ENCODE results near the gene SGTB. TPM values are rescaled to one million over a fixed set of nuclear protein-coding genes. Genes with fewer than 3 reads are reported as not detected.

Gene SGTB, protein sequence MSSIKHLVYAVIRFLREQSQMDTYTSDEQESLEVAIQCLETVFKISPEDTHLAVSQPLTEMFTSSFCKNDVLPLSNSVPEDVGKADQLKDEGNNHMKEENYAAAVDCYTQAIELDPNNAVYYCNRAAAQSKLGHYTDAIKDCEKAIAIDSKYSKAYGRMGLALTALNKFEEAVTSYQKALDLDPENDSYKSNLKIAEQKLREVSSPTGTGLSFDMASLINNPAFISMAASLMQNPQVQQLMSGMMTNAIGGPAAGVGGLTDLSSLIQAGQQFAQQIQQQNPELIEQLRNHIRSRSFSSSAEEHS
- total RNA-seq = 8.7 and 24.7 TPM in 2 replicates
- polyA plus RNA-seq (2012) = 7.0 TPM

GRCh38 chr5:65721720-65722574, at the start of gene SGTB, which contains the start of gene NLN:
TSS of gene SGTB (minus strand) at chr5:65722109. CDS start at chr5:65720807, 1,302 bp downstream.
TSS of gene NLN (plus strand) at chr5:65722205. CDS start at chr5:65722374, 169 bp downstream.
- DNase-seq (ENCODE audit: low read depth) = peak; percentile 88

DNA sequence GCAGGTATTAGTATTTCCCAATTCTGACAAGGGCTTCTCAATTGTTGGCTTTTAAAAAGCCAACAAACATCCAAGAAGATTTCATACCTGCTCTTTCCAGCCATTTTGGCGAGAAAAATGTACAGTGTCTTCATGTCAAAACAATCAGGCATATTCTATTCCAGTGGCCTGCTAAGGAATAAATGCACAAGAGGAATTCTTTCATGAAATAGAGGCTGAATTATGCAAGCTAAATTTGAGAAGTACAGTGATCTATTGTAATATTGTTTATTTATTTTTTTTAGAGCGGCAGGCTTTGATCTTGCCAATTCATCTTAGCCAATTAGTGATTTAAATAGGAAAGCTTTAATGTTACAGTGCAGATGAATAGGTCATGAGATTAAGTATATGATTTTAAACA, 49.4 kb upstream of the SGTB start:
- DNase-seq (ENCODE audit: low read depth) = no peak

DNA sequence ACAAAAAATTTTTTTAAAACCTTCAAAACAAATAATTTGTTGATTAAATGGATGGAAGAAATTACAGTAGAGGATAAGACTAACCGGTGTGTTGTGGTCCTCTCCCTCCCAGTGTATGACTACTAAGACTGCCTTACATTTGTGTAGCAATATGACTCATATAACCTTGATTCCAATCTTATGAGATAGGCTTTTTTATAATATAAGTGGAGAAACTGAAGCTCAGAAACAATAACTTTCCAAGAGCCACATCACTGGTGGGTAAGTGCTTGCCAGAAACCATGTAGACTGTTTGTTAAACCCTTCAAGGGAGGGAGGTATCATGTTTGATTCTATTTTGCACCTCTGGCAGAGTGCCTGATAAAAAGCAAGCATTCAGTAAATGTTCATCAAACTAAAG, 47.6 kb upstream of the SGTB start:
- peak; percentile 49 for DNase-seq (ENCODE audit: low read depth)

DNA sequence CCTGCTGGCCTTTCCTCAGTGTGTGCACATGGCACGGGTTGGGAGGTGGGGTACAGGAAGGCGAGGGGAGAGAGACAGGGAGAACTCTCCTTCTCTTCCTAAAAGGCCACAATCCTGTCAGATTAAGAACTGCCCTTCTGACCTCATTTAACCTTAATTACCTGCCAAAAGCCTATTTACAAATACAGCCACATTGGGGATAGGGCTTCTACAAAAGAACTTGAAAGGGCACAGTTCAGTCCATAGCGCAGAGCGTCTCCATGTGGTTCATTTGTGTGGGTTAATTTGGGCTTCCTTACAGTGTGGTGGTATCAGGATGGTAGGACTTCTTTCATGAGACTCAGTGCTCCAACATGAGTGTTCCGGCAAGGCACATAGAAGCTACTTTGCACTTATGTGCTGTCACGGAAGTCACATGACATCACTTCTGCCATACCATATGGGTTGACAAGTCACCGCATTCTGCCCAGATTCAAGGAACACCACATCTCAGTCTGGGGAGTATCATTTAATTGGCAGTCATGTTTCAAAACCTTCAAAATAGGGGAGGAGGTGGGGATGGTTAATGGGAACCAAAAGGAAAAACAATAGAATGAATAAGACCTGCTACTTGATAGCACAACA, 46.9 kb upstream of the SGTB start:
- no peak for DNase-seq (ENCODE audit: low read depth)

- no peak for DNase-seq (ENCODE audit: low read depth)
Measured at GRCh38 chr5:65767565-65767964, 45.7 kb upstream of the SGTB start.

- DNase-seq (ENCODE audit: low read depth) = no peak
Measured at GRCh38 chr5:65766781-65767180, 44.9 kb upstream of the SGTB start.

DNA sequence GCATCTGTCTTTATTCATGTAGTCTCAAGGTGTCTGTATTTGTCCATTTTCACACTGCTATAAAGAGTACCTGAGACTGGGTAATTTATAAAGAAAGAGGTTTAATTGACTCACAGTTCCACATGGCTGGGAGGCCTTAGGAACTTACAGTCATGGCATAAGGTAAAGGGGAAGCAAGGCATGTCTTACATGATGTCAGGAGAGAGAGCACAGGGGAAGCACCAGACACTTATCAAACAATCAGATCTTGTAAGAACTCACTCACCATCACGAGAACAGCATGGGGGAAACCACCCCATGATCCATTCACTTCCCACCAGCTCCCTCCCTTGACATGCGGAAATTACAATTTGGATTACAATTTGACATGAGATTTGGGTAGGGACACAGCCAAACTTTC, 44.3 kb upstream of the SGTB start:
- DNase-seq (ENCODE audit: low read depth) = no peak

GRCh38 chr5:65765582-65765981, 43.7 kb upstream of the SGTB start:
- DNase-seq (ENCODE audit: low read depth) = no peak

GRCh38 chr5:65762234-65762633, 40.3 kb upstream of the SGTB start:
- DNase-seq (ENCODE audit: low read depth) = no peak

DNA sequence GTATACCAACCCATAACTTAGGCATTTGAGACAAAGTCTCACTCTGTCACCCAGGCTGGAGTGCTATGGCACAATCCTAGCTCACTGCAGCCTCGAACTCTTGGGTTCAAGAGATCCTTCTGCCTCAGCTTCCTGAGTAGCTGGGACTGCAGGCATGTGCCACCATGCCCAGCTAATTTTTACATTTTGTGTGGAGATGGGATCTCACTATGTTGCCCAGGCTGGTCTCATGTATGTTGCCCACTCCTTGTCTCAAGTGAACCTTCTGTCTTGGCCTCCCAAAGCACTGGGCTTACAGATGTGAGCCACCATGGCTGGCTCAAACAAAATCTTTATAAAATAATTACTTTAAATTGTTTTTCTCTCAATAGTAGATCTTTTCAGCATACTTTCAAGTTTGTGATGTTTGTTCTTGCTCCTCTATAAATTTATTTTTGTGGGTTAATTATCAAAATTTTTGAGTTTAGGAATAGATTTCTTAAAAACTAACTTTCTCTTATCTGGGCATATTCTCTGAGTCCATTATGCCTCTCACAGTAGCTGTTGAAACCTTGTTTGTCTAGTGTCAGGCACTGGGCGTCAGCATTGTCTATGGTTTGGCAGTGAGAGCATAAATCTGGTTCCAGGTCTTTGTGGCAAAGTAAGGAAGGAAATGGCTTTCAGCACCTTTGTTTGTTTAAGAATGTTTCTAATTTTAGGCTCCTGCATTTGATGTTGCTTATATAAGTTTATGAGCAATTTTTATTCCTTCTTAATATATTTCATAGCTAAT, 38.8 kb upstream of the SGTB start:
- DNase-seq (ENCODE audit: low read depth) = peak; percentile 64

DNA sequence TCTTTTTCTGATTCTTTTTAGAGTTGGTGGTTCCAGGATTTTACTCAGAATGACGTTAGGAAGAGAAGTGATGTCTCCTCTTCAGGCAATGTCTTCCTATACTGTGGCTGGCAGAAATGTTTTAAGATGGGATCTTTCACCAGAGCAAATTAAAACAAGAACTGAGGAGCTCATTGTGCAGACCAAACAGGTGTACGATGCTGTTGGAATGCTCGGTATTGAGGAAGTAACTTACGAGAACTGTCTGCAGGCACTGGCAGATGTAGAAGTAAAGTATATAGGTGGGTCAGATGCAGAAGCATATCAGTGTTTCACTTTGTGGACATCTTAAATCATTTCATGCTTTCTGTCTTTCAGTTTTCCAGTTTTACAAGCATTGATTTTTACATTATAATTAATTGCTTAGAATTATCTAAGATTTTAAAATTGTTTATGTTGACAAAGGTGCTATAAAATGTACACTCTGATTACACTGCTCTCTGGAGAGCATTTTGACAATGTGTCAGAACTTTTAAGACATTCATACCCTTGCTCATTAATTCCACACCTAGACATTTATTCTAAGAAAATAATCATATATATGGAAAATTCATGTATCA, 36.7 kb upstream of the SGTB start:
- DNase-seq (ENCODE audit: low read depth) = no peak

DNA sequence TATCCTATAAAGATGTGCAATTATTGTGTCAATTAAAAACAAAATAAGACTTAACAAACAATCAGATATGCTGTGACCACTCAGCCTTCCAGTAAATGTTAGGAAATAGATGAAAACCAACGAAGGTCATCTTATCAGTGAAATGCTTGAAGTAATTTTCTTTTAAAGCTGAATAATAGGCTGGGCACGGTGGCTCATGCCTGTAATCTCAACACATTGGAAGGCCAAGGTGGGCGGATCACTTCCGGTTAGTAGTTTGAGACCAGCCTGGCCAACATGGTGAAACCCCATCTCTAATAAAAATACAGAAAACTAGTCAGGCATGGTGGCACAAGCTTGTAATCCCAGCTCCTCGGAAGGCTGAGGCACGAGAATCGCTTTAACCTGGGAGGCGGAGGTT, 31.3 kb upstream of the SGTB start:
- no peak for DNase-seq (ENCODE audit: low read depth)

DNA sequence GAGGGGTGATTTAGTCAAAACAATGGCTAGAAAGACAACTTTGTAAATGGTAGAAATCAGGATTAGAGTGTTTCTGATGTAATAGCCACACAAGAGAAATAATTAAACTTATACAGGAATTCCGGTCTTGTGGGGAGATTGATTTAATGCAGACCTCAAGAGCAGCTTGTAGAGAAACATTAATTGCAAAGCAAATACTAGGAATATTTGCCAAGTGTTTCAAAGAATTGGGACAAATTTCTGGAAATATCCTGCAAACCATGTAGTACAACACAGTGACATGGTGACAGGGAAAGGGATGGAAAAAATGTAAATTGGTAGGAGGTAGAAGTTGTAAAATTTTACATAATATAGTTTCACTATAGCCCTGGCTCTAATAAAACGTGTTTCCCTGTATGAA, 29.0 kb upstream of the SGTB start:
- no peak for DNase-seq (ENCODE audit: low read depth)

DNA sequence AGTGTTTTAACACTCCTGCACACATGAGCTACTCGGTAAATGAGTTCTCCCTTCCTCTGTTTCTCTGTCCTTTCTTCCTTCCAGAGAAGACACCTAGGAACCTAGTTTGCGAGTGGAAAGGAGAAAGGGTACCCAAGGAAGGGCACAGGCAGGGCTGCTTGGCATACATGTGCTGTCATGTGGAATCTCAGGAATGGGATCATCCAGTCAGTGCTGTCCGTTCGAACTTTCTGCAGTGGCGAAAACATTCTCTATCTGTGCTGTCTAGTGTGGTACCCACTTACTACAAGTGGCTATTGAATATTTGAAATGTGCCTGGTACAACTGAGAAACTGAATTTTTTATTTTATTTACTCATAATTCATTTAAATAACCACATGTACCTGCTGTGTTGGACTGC, 28.0 kb upstream of the SGTB start:
- no peak for DNase-seq (ENCODE audit: low read depth)

GRCh38 chr5:65749221-65749844, 27.4 kb upstream of the SGTB start:
- DNase-seq (ENCODE audit: low read depth) = no peak

DNA sequence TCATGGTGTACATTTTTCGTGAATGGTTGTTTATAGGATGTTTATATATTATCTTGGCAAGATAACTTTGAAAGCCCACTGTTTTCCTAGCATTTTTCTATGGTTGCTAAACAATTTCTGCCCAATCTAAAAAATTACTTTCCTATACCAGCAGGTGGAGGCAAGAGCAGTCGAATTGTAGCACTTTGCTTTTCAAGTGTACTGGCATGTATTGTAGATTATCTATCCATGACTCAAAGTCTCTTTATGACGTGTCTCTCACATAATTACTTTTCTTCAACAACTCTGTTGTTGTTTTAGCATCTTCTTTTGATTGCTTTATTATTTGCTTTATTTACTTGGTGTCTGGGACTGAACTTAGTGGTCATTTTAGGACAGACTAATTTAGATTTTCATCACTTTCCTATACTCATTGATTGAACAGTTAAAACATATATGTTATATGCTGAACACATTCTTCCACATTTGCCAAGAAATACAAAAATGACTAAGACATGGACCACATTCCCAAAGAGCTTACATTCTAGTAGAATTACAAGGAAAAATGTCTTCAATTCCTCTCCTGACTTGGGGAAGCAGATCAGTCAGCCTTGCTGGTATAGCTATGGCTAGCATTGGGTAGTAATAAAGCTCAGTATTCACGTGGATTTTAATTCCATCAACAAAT, 20.8 kb upstream of the SGTB start:
- DNase-seq (ENCODE audit: low read depth) = peak; percentile 57

DNA sequence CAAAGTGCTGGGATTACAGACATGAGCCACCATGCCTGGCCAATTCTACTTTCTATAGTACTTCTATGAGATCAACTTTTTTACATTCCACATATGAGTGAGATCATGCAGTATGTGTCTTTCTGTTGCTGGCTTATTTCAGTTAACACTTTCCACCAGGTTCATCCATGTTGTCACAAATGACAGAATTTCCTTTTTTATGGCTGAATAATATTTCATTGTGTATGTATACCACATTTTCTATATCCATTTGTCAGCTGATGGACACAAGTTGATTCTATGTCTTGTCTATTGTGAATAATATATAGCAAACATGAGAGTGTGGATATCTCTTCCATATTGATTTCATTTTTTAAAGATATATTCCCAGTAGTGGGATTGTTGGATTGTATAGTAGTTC, 17.3 kb upstream of the SGTB start:
- DNase-seq (ENCODE audit: low read depth) = no peak

DNA sequence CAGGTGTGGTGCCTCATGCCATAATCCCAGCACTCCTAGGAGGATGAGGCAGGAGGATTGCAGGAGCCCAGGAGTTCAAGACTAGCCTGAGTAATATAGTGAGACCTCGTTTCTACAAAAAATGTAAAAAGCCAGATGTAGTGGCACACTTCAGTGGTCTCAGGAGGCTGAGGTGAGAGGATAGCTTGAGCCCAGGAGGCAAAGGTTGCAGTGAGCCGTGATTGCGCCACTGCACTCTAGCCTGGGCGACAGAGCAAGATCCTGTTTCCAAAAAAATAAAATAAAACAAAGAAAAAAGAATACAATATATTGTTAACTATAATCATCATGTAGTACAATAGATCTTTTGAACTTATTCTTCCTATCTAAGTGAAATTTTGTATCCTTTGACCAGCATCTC, 16.4 kb upstream of the SGTB start:
- DNase-seq (ENCODE audit: low read depth) = no peak

DNA sequence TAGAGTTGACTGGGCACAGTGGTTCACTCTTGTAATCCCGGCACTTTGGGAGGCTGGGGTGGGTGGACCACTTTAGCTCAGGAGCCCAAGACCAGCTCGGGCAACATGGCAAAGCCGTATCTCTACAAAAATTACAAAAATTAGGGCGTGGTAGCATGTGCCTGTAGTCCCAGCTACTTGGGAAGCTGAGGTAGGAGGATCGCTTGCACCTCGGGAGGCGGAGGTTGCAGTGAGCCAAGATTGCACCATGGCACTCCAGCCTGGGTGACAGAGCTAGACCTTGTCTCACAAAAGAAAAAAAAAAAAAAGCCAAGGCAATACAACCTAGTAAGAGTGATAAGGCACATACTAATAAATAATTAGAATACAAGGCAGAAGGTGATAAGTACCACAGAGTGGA, 15.9 kb upstream of the SGTB start:
- no peak for DNase-seq (ENCODE audit: low read depth)

DNA sequence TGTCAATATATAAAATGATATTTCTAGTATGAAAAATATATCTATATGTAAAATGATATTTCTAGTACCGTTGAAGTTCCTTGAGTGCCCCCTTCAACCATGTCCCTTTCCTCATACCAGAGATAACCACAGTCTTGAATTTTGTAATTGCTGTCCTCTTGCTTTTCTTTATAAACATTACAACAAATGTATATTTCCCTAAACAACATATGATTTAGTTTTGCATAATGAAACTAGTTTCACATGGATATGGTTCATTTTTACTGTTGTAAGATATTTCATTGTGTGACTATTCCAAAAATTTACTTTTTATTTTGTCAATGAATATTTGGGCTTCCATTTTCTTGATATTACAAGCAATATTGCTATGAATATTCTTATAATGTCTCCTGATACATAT, 14.1 kb upstream of the SGTB start:
- no peak for DNase-seq (ENCODE audit: low read depth)

Measured in myocyte (in vitro differentiated cells).